GM23248 (cell line): ENCODE results near the gene RRAGC.

Source experiments
- EZH2 ChIP-seq: fragments of 200-600 bp; sonication (generic); IDR thresholded peaks from 2 replicates; pipeline ENCODE4 v1.6.1; 2018; ENCODE audit warnings: antibody characterized with exemption, mild to moderate bottlenecking; ENCODE audit not compliant: insufficient read depth, poor library complexity, severe bottlenecking
- EZH2phosphoT487 ChIP-seq: fragments of 200-600 bp; sonication (generic); IDR thresholded peaks from 2 replicates; pipeline ENCODE4 v1.6.1; 2018; ENCODE audit warnings: antibody characterized with exemption, moderate library complexity, mild to moderate bottlenecking, low read depth; ENCODE audit not compliant: insufficient read depth

- TF ChIP-seq EZH2 (no peak), EZH2phosphoT487 (no peak)
Measured at GRCh38 chr1:38791892-38792291, 67.7 kb downstream of the RRAGC start.
